HG02798 (cell line): ENCODE data around the gene ZNF304.
"Not testable (repeated sequence)": the region's sequence is repeated elsewhere in the genome, so short reads cannot be mapped to it uniquely, and the experiment has no call there.

Experiments used
- ATAC-seq: cut with Tn5 transposase; IDR thresholded peaks from one replicate; pipeline ENCODE4 v1.9.1; 2021; ENCODE audit warnings: mild to moderate bottlenecking; ENCODE audit not compliant: unreplicated experiment, poor library complexity

ZNF304 gene

DNA sequence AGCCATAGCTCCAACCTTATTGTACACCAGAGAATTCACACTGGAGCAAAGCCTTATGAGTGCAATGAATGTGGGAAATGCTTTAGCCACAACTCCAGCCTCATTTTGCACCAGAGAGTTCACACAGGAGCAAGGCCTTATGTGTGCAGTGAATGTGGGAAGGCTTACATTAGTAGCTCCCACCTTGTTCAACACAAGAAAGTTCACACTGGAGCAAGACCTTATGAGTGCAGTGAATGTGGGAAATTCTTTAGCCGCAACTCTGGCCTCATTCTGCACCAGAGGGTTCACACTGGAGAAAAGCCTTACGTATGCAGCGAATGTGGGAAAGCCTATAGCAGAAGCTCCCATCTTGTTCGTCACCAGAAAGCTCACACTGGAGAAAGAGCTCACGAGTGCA lies 6.3 kb downstream of the ZNF304 start:
- no peak for ATAC-seq

DNA sequence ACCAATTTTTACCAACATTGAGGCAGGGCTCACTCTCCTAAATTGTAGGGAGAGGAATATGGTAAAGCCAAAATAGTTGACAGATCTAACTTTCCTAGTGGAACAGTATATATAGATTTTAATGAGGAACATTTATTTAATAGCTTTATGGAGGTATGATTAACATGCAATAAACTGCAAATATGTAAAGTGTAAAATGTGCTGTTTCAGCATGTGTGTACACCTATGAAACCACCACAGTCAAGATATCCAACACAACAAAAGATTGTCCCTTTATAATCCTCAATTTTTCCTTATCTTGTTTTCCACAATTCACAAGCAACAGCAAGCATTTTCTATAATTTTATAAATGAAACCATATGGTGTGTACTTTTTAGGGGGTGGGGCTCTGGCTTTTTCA lies 8.2 kb downstream of the ZNF304 start:
- ATAC-seq, result no peak

DNA sequence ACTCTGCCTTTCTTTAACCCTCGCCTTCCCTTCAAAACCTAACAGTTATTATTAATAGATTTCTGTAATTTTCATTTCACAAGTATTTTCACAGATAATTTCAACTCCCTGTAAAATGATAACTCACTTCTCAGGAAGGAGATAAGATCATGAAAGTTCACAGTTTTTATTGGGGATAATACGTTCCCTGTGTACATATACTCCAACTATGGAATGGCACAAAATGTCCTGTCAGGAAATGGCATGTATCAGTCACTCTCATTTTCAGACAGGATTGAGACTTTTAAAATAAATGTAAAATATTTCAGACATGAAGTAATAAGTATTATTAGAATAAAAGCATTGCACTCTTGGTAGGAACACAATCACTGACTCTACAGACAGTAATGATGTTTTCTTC lies 11.3 kb downstream of the ZNF304 start:
- ATAC-seq, result no peak

DNA sequence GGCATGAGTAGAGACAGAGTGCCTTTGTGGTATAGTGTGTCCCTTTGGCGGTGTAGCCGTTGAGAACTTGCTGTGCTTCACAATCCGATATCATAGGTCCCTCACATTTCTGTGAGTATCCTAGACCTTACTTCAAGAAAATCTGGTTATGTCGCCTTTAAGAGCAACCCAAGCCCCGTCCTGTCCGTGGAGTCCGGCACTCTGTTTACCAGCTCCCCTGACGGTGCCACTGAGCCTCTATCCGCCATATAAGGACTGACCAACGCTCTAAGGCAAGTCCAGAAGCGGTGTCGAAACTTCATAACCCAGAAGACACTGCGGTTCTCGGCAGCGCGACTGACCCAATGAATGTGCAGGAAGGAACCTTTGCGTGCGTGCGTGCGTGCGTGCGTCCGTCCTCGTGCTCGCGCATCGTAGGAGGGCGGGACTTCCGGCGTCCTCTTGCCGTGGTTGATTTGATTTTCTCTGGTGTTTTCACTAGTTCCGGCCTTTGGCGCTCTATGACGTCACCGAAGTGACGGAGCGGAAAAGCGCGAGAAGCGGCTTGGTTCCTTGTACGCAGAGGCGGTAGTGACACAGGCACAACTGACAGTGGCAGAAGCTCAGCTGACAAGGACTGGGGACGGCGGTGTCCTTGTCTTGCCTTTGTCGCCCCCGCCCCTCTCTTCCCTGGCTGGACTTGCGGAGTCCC lies 12.1 kb downstream of the ZNF304 start, which contains the start of the genes TRAPPC2B and ZNF547:
Gene TRAPPC2B, plus strand, starts transcription at position 555 of the 691 bp plus-strand sequence. CDS start 1,283 bp downstream, outside the sequence.
Gene ZNF547, plus strand, starts transcription at position 555 of the 691 bp plus-strand sequence. CDS start 5,005 bp downstream, outside the sequence.
- ATAC-seq, result peak; percentile 95

DNA sequence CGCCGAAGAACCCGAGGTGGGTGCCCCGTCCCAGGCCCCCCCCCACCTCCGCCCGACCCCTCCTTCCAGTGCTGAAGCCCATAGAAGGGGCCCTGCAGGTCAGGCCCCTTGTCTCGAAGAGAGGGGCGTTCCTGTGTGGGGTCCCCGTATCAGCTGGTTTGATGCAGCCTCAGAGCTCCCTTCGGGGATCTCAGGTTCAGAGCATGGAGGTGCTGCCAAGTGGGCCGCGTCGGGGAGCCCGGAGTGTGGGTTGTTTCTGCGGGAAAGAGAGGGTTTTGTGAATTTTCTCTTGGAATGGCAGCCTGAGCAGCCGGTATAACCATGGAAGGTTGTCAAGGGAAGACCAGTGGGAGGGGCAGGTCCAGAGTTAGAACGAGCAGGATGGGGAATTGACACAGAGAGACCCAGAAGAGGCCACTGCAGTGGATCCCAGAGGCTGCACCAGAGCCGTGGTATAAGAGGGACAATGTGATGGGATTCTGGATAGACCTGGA lies 12.7 kb downstream of the ZNF304 start:
- no peak for ATAC-seq

DNA sequence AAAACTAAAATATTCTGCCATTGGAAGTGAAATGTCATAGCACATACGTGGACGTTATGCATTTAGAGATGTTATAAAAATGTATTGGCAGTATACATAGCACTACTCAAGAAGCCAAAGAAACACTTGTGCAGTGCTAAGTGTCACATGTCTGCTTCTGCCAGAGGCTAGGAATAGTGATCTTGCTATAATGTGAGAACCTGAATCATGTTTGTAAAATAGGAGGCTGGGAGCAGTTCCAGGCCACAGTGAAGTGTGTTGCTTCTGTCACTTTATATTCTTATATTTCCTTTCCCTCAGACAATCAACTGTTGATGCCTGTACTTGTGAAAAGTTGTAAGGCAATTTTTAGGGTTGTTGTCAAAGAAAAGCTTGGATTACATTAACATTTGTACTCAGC lies 15.7 kb downstream of the ZNF304 start:
- ATAC-seq, result no peak

DNA sequence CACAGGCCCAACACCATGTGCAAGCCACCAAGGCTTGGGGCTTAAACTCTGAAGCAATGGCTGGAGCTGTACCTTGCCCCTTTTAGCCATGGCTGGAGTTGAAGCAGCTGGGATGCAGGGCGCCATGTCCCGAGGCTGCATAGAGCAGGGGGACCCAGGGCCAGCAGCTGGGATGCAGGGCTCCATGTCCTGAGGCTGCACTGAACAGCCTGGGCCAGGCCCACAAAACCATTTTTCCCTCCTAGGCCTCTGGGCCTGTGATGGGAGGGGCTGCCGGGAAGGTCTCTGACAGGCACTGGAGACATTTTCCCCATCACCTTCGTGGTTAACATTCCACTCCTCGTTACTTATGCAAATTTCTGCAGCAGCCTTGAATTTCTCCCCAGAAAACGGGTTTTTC lies 23.1 kb downstream of the ZNF304 start:
- no peak for ATAC-seq

DNA sequence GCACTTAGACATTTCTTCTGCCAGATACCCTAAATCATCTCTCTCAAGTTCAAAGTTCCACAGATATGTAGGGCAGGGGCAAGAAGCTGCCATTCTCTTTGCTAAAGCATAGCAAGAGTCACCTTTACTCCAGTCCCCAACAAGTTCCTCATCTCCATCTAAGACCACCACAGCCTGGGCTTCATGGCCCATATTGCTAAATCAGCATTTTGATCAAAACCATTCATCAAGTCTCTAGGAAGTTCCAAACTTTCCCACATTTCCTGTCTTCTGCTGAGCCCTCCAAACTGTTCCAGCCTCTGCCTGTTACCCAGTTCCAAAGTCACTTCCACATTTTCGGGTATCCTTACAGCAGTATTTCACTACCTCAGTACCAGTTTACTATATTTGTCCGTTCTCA lies 23.6 kb downstream of the ZNF304 start:
- ATAC-seq, result not testable (repeated sequence)

DNA sequence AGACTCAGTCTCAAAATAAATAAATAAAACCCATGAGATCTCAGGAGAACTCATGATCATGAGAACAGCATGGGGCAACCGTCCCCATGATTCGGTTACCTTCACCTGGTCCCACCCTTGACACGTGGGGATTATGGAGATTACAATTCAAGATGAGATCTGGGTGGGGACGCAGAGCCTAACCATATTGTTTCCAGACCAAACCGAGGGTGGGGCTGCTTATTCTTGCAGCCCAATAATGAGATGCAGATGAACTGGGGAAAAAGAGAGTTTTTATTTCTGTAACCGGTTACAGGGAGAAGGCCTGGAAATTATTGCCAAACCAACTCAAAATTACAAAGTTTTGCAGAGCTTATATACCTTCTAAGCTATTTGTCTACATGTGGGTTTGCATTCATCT lies 25.1 kb downstream of the ZNF304 start:
- ATAC-seq, result no peak

DNA sequence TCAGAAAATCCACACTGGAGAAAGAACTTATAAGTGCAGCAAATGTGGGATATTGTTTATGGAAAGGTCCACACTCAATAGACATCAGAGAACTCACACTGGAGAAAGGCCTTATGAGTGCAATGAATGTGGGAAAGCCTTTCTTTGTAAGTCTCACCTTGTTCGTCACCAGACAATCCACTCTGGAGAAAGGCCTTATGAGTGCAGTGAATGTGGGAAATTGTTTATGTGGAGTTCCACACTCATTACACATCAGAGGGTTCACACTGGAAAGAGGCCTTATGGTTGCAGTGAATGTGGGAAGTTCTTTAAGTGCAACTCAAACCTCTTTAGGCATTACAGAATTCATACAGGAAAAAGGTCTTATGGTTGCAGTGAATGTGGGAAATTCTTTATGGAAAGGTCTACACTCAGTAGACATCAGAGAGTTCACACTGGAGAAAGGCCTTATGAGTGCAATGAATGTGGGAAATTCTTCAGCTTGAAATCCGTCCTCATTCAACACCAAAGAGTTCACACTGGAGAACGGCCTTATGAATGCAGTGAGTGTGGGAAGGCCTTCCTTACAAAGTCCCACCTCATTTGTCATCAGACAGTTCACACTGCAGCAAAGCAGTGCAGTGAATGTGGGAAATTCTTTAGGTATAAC lies 26.6 kb downstream of the ZNF304 start:
- ATAC-seq, result no peak

DNA sequence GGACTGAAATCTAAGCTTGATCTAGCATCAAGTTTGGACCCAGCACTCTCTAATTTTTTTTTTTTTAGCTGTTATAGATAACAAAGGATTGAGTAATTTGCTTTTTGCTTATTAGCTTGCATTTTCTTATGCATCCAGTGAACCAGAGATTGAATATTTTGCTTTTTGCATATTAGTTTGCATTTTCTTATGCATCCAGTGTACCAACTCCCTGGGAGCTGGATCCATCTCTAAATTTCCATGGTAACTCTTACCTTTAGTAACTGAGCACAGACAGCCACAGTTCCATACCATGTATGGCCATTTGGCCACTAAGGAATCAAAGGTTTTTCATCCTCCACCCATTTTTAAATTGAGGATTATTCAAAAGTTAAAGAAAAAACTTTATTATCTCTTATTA lies 29.9 kb downstream of the ZNF304 start:
- ATAC-seq, result no peak

DNA sequence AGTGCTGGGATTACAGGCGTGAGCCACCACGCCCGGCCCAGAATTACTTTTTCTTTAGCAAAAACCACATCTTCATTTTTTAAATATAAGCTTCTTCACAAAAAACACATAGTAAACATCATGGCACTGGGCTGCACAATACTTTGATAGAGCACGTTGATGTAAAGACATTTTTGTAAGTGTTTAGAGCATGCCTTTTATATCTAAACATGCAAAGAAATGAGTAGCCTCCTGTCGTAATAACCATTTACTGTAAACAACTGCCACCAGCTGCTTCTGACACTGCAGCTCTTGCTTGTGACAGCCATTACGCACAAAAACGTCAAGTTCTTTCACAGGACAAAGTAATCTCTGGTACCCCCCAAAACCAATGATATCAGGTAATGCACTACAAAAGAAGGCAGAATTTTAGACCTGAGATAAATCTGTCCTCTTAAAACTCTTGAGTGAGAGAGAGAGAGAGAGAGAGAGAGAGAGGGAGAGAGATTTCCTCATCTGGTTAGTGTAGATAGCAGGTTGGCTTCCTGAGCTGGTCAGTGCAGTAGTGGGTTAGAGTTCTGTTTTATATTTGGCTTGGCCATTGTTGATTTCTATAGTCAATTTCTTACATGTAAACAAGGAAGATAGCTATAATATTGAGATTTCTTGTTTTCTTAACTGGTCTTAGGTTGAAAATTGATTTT lies 31.9 kb downstream of the ZNF304 start:
- ATAC-seq, result no peak

DNA sequence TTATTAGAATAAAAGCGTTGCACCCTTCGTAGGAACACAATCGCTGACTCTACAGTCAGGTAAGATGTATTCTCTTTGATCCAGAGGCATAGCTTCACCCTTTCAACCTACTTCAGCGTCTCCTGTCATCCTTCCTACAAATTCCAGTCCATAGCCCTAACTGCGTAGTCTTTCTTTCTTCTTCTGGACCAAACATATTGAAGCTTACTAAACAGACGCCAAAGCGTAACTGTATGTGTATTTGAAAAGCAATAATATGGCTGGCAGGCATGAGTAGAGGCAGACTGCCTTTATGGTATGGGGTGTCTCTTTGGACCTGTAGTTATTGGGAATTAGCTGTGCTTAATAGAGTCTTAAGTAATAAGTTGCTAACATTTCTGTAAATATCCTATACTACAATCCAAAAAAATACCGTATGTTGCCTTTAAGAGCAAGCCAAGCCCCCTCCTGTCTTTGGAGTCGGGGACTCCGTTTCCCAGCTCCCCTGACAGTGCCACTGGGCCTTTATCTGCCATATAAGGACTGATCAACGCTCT lies 38.2 kb downstream of the ZNF304 start:
- no peak for ATAC-seq

DNA sequence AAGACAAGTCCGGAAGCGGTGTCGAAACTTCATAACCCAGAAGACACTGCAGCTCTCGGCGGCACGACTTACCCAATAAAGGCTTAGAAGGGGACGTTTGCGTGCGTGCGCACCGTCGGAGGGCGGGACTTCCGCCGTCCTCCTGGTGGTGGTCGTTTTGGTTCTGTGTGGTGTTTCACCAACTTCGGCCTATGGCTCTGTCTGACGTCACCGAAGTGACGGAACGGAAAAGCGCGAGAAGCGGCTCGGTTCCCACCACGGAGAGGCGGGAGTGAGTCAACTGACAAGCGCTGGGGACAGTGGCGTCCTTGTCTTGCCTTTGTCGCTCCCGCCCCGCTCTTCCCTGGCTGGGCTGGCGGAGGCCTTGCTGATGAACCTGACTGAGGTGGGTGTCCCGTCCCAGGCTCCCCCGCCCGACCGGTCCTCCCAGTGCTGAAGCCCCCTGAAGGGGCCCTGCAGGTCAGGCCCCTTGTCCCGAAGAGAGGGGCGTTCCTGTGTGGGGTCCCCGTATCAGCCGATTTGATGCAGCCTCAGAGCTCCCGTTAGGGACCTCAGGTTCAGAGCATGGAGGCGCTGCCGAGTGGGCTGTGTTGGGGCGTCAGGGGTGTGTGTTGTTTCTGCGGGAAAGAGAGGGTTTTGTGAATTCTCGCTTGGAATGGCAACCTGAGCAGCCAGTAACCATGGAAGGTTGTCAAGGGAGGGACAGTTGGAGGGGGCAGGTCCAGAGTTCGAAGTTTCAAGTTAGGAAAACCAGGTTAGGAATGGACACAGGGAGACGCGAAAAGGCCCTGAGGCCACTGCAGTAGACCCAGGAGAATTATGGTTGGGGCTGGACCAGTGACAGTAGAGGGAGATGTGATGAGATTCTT lies 38.9 kb downstream of the ZNF304 start, which contains the start of gene ZNF548:
Gene ZNF548, plus strand, starts transcription at position 125 of the 869 bp plus-strand sequence. Its CDS starts 246 bp downstream, at position 371.
- ATAC-seq, result peak; percentile 99

DNA sequence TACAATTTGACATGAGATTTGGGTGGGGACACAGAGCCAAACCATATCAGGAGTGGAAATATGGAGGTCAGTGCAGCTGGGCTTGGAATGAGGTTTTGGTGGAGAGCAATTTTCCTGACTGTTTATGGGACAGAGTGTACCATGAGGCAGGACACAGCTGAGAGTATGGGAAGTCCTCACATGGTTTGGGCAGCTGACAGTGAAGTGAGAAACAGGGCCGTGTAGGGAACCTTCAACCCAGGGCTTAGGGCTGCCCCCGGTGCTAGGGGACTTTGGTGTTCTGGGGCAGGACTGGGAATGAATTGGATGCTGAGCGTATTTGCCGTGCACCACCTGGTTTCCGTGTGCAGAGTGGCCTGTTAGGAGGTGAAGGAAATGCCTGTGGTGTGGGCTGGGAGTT lies 44.6 kb downstream of the ZNF304 start:
- no peak for ATAC-seq

DNA sequence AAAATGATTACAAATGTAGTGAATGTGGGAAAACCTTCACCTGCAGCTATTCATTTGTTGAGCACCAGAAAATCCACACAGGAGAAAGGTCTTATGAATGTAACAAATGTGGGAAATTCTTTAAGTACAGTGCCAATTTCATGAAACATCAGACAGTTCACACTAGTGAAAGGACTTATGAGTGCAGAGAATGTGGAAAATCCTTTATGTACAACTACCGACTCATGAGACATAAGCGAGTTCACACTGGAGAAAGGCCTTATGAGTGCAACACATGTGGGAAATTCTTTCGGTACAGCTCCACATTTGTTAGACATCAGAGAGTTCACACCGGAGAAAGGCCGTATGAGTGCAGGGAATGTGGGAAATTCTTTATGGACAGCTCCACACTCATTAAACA lies 47.8 kb downstream of the ZNF304 start:
- no peak for ATAC-seq

DNA sequence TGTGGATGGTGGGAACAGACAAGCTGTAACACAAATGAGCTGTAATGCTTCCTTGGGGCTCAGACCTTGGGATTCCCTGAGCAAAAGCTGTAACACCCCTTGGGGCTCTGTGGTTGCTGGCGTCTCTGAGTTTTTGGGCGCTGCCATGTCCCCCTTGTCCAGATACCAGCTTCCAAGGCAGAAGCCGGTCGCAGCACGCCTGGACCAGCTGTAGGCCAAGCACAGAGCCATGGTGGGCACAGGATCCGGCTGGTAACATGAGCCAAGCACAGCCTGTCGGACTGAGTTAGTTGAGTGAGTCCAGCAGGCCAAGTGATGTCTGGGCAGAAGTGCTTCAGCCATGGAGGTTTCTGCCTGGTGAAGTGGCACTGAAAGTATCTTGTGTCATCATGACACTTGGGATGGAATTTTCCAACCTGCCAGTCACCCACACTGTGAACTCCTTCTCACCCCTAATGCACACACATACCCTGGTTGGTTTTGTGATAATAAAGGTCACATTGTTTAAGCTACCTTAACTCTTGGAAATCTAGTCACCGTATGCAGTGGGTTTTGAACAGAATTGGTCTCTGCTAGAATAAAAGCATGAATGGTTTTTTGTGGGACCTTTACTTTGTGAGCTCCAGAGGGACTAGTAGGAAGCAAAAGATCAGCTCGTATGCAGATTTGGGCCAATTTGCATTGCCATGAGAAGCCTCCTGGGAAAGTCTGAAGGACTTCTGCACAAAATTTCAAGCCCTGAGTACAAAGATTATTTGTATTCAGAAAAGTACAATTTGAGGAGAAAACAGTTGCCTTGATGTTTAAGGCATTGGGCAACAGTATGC lies 52.9 kb downstream of the ZNF304 start:
- no peak for ATAC-seq

DNA sequence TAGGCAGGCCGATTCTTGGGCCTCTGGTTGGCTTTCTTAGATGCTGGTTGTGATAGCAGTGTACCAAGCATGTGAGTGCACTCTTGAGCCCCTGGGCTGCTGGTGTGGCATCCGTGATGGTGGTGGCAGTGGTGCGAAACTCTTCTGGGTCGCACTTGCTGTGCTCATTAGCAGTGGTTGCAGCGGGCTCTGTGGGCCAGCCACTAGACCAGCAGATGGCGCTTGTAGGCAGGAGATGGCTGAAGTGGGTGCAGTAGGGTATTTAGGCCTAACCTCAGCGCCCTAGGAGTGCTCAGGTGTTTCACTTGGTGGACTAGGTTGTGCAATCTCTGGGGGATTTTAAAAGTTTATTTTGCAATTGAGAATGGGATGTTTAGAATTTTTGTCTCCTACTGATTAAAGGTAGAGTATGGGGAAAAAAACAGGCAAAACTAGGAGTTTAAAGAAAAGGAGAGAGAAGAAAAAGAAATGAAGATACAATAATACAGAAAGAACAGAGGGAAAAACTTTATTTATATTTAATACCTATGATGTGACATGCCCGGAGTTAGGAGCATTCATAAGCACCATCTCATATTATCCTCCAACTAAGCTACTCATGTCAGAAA lies 55.5 kb downstream of the ZNF304 start:
- ATAC-seq, result peak; percentile 49
